ENCODE results near the gene MEF2D.
A peak's percentile ranks its signal among the peaks of the same experiment; 100 is the strongest.

MEF2D gene

GRCh38 chr1:156502391-156502893 lies 1.9 kb upstream of the MEF2D start:
- Histone ChIP-seq H2AFZ (ENCODE audit: low read length) (no peak overlapping the region), H4K20me1 (ENCODE audit: insufficient read depth, low read length) (no peaks in the 10 kb centered on the region), H3K9me3 (ENCODE audit: low read length) (no peaks in the 10 kb centered on the region), H3K79me2 (ENCODE audit: insufficient read depth, low read length) (peaks cover 31% of the 10 kb centered on the region), H3K27me3 (ENCODE audit: insufficient read depth, low read length) (no peaks in the 10 kb centered on the region), H3K4me3 (ENCODE audit: low read depth, low read length, poor library complexity, severe bottlenecking) (no peak overlapping the region), H3K9me2 (ENCODE audit: low read depth, low read length) (no peaks in the 10 kb centered on the region), H3K4me2 (ENCODE audit: low read length) (no peak overlapping the region), H3K36me3 (ENCODE audit: insufficient read depth, low read length) (no peaks in the 10 kb centered on the region; the same call in 1 of the 2 replicates), H3F3A (ENCODE audit: insufficient read depth, low read length) (peaks cover 7% of the 10 kb centered on the region; the same call in 1 of the 2 replicates), H3K4me1 (ENCODE audit: insufficient read depth, low read length, severe bottlenecking) (peaks cover 68% of the 10 kb centered on the region), H3K9ac (ENCODE audit: low read length) (no peak overlapping the region), H3K27ac (ENCODE audit: low read depth, low read length, poor library complexity, severe bottlenecking) (peak overlapping the region; percentile 100)
- TF ChIP-seq, protein P1, sequence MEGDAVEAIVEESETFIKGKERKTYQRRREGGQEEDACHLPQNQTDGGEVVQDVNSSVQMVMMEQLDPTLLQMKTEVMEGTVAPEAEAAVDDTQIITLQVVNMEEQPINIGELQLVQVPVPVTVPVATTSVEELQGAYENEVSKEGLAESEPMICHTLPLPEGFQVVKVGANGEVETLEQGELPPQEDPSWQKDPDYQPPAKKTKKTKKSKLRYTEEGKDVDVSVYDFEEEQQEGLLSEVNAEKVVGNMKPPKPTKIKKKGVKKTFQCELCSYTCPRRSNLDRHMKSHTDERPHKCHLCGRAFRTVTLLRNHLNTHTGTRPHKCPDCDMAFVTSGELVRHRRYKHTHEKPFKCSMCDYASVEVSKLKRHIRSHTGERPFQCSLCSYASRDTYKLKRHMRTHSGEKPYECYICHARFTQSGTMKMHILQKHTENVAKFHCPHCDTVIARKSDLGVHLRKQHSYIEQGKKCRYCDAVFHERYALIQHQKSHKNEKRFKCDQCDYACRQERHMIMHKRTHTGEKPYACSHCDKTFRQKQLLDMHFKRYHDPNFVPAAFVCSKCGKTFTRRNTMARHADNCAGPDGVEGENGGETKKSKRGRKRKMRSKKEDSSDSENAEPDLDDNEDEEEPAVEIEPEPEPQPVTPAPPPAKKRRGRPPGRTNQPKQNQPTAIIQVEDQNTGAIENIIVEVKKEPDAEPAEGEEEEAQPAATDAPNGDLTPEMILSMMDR (IDR thresholded peaks at IDR 0.05; ENCODE audit: low read length) = no peak
- TF ChIP-seq EZH2 (IDR thresholded peaks at IDR 0.05; ENCODE audit: borderline replicate concordance, low read length) = no peak

GRCh38 chr1:156500793-156501506 lies 375 bp upstream of the MEF2D start:
- no peaks in the 10 kb centered on the region for H3K27me3 ChIP-seq (ENCODE audit: insufficient read depth, low read length)
- H3K9me3 ChIP-seq (ENCODE audit: low read length) = no peaks in the 10 kb centered on the region
- no peaks in the 10 kb centered on the region for H3K9me2 ChIP-seq (ENCODE audit: low read depth, low read length)
- no peaks in the 10 kb centered on the region; the same call in 1 of the 2 replicates for H3K36me3 ChIP-seq (ENCODE audit: insufficient read depth, low read length)
- H3F3A ChIP-seq (ENCODE audit: insufficient read depth, low read length) = peaks cover 7% of the 10 kb centered on the region; the same call in 1 of the 2 replicates
- TF ChIP-seq, protein P1 (IDR thresholded peaks at IDR 0.05; ENCODE audit: low read length) = peak; percentile 72
- TF ChIP-seq EZH2 (IDR thresholded peaks at IDR 0.05; ENCODE audit: borderline replicate concordance, low read length) = no peak
- peak overlapping the region; percentile 90 for H3K9ac ChIP-seq (ENCODE audit: low read length)
- peak overlapping the region; percentile 100 for H3K27ac ChIP-seq (ENCODE audit: low read depth, low read length, poor library complexity, severe bottlenecking)
- H2AFZ ChIP-seq (ENCODE audit: low read length) = no peak overlapping the region
- H4K20me1 ChIP-seq (ENCODE audit: insufficient read depth, low read length) = no peaks in the 10 kb centered on the region
- peaks cover 83% of the 10 kb centered on the region for H3K4me1 ChIP-seq (ENCODE audit: insufficient read depth, low read length, severe bottlenecking)
- H3K4me3 ChIP-seq (ENCODE audit: low read depth, low read length, poor library complexity, severe bottlenecking) = peak overlapping the region; percentile 94
- H3K4me2 ChIP-seq (ENCODE audit: low read length) = peak overlapping the region; percentile 88
- peaks cover 42% of the 10 kb centered on the region for H3K79me2 ChIP-seq (ENCODE audit: insufficient read depth, low read length)

- Histone ChIP-seq H3K9me2 (ENCODE audit: low read depth, low read length) (no peaks in the 10 kb centered on the region), H3K36me3 (ENCODE audit: insufficient read depth, low read length) (peaks cover 4% of the 10 kb centered on the region; the same call in 1 of the 2 replicates), H3K27me3 (ENCODE audit: insufficient read depth, low read length) (no peaks in the 10 kb centered on the region), H3K4me1 (ENCODE audit: insufficient read depth, low read length, severe bottlenecking) (peaks cover 83% of the 10 kb centered on the region), H3K79me2 (ENCODE audit: insufficient read depth, low read length) (peaks cover 52% of the 10 kb centered on the region), H3F3A (ENCODE audit: insufficient read depth, low read length) (peaks cover 7% of the 10 kb centered on the region; the same call in 1 of the 2 replicates), H3K9ac (ENCODE audit: low read length) (peak overlapping the region; percentile 90), H3K4me2 (ENCODE audit: low read length) (peak overlapping the region; percentile 97), H4K20me1 (ENCODE audit: insufficient read depth, low read length) (no peaks in the 10 kb centered on the region), H3K4me3 (ENCODE audit: low read depth, low read length, poor library complexity, severe bottlenecking) (peak overlapping the region; percentile 94), H3K27ac (ENCODE audit: low read depth, low read length, poor library complexity, severe bottlenecking) (peak overlapping the region; percentile 100), H3K9me3 (ENCODE audit: low read length) (no peaks in the 10 kb centered on the region), H2AFZ (ENCODE audit: low read length) (no peak overlapping the region)
- TF ChIP-seq, protein P1 (IDR thresholded peaks at IDR 0.05; ENCODE audit: low read length) = no peak
- TF ChIP-seq EZH2 (IDR thresholded peaks at IDR 0.05; ENCODE audit: borderline replicate concordance, low read length) = no peak
These were observed 583 bp downstream of the MEF2D start for GRCh38 chr1:156499842-156500542.
